GM18909 (cell line): Measurements from ENCODE around the gene RIMS1.

Experiments
- ATAC-seq: cut with Tn5 transposase; IDR thresholded peaks from one replicate; pipeline ENCODE4 v1.9.1; 2021; ENCODE audit warnings: mild to moderate bottlenecking; ENCODE audit not compliant: unreplicated experiment, poor library complexity

Gene RIMS1

GRCh38 chr6:72080260-72080941 lies 194.1 kb downstream of the RIMS1 start:
- ATAC-seq: no peak

GRCh38 chr6:72081871-72082270 lies 195.5 kb downstream of the RIMS1 start:
- ATAC-seq: no peak

- ATAC-seq: no peak
Measured at GRCh38 chr6:72083976-72084375, 197.6 kb downstream of the RIMS1 start.

GRCh38 chr6:72084992-72085569 lies 198.7 kb downstream of the RIMS1 start:
- no peak for ATAC-seq

- no peak for ATAC-seq
Measured at GRCh38 chr6:72094506-72094905, 208.2 kb downstream of the RIMS1 start.

GRCh38 chr6:72102561-72102960 lies 216.2 kb downstream of the RIMS1 start:
- no peak for ATAC-seq

- no peak for ATAC-seq
Measured at GRCh38 chr6:72111611-72112010, 225.3 kb downstream of the RIMS1 start.

GRCh38 chr6:72130327-72130726 lies 244.0 kb downstream of the RIMS1 start:
- ATAC-seq: no peak

- no peak for ATAC-seq
Measured at GRCh38 chr6:72132427-72132826, 246.1 kb downstream of the RIMS1 start.

- no peak for ATAC-seq
Measured at GRCh38 chr6:72132851-72133250, 246.5 kb downstream of the RIMS1 start.

GRCh38 chr6:72133324-72133723 lies 247.0 kb downstream of the RIMS1 start:
- ATAC-seq: no peak

GRCh38 chr6:72140795-72141194 lies 254.4 kb downstream of the RIMS1 start:
- no peak for ATAC-seq

GRCh38 chr6:72149715-72150114 lies 263.4 kb downstream of the RIMS1 start:
- no peak for ATAC-seq

- no peak for ATAC-seq
Measured at GRCh38 chr6:72151742-72152141, 265.4 kb downstream of the RIMS1 start.

GRCh38 chr6:72175916-72176315 lies 289.6 kb downstream of the RIMS1 start:
- ATAC-seq: no peak

- ATAC-seq: peak; percentile 70
Measured at GRCh38 chr6:72182337-72183246, 296.2 kb downstream of the RIMS1 start.

GRCh38 chr6:72203983-72204382 lies 317.6 kb downstream of the RIMS1 start:
- ATAC-seq: no peak

- no peak for ATAC-seq
Measured at GRCh38 chr6:72205500-72205899, 319.1 kb downstream of the RIMS1 start.

- no peak for ATAC-seq
Measured at GRCh38 chr6:72206606-72207005, 320.3 kb downstream of the RIMS1 start.

- no peak for ATAC-seq
Measured at GRCh38 chr6:72212686-72213085, 326.3 kb downstream of the RIMS1 start.

GRCh38 chr6:72213654-72214053 lies 327.3 kb downstream of the RIMS1 start:
- ATAC-seq: no peak
